Stimulated activated CD4-positive, alpha-beta T cell treated with anti-CD3 and anti-CD28 coated beads, Interleukin-15, amount 100 ng/mL, for 24 hours (primary cell): ENCODE measurements around the gene CD44.

Experiments used
- DNase-seq: peaks from one replicate; pipeline ENCODE4 v3.0.0-alpha.2; 2020

Gene CD44

GRCh38 chr11:35179466-35180135 lies 40.6 kb downstream of the CD44 start:
- no peak for DNase-seq

- no peak for DNase-seq
These were observed 41.6 kb downstream of the CD44 start for GRCh38 chr11:35180317-35181233.

DNA sequence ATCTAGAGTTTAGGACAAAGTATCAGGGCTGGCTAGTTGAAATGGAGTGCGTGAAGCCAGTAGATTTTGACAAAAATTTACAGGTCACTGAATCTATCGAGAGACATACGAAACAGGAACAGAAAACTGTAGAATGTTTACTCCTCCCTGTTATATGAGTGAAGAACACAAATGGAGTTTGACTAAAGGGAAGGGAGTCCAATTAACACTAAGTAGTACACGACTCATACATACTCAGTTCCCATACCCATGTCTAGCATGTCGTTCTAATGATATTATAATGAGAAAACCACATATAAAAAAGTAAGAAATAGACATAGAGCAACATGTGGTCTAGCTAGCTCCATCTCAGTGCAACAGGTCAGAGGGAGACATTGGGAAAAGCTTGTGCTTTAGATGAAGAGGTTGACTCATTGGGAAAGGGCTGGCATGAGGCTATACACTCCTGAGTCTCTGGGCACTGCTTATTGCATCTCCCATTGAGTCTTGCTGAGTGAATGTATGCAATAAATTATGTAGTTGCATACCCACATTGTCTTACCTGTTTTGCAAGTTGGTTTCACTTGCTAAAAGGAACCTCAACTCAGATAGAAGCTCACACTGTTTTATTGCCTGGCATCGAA lies 43.5 kb downstream of the CD44 start:
- no peak for DNase-seq

- no peak for DNase-seq
These were observed 44.5 kb downstream of the CD44 start for GRCh38 chr11:35183326-35183925.

DNA sequence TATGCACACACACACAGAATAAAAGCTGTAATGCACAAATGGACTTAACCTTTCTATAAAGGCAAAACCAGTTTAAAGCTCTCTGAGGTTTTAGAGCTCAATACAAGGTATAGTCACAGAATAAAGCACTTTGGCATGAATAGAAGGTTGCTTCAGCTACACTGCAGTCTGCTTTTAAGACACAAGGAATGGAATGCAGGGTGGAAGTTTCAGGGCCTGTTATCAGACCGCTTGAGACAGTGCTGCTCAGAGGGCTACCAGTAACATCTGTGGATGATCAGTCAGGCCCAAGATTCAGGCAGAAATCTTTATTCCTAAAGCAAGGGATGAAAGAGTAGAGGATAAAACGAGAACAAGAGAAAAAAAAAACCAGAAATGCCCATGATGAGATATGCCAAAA lies 46.7 kb downstream of the CD44 start:
- DNase-seq = no peak

- no peak for DNase-seq
These were observed 49.0 kb downstream of the CD44 start for GRCh38 chr11:35187996-35188395.

GRCh38 chr11:35190804-35191348 lies 51.9 kb downstream of the CD44 start:
- no peak for DNase-seq

DNA sequence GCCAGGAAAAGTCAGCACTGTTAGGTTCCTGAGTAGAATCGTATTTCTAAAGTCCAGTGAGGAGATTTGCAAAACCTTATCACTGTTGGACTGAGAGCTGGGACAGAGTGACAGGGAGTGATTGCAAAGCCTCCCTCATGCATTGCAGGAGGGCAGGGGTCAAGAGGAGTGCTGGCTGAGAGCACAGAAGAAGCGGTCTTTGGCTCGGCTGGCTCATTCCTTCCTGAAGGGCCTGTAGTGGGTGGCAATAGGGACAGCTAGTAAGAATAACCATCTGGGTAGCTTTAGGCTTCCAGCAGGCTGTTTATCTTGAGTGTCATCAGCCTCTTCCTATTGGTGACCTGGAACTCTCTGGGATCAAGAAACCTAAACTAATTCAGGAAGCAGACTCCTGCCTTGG lies 53.4 kb downstream of the CD44 start:
- no peak for DNase-seq

DNA sequence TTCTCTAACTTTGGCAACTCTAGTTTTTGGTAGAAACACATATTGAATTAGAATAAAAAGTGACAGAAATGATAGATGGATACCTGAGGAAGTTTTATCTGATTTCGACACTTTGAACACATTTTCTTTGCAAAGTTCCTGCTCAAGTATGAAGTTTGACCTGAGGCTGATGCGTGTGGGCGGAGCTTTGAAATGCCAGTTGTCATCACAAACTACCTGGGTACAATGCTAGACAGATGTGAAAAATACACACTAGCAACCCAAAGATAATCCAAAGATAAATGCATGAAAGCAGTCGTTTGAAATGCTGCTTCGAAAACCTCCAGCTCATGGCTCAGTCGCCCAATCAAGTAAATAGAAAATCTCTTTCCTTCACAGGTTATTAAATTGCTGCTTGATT lies 54.8 kb downstream of the CD44 start:
- DNase-seq = no peak

DNA sequence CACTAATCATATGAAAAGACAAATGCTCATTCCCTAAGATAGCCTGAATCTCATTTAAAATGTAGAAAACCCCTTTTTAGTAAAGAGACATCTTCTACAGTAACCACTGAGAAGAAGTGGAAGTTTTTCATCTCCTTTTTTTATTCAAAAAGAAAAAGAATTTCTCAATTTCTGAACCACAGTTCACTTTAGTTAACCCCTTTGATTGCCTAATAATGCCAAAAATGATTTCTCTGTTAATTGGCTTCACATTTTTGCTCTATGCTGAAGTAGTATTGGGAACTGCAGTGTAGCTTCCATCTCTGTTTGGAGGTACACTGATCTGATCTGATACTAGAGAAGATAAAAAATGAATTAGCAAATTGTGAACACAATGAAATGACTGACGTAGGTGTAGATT lies 58.3 kb downstream of the CD44 start:
- DNase-seq = no peak

GRCh38 chr11:35200811-35201341 lies 61.9 kb downstream of the CD44 start:
- no peak for DNase-seq

DNA sequence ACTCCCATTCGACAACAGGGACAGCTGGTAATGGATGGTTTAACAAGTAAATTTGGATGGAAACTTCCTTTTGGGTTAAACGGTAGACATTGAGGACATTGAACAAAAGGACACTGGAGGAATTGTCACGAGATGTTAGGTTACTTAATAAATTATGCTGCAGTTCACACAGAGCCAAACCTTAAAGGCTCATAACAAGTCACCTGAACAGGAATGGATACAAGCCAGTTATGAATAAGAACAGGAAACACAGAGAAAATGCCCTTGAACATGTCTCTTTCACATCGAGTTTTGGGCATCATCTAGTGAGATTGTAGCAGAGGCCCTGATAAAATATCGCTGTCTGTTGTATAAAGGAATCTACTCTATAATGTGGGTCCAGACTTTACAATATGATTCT lies 65.6 kb downstream of the CD44 start:
- DNase-seq = no peak

DNA sequence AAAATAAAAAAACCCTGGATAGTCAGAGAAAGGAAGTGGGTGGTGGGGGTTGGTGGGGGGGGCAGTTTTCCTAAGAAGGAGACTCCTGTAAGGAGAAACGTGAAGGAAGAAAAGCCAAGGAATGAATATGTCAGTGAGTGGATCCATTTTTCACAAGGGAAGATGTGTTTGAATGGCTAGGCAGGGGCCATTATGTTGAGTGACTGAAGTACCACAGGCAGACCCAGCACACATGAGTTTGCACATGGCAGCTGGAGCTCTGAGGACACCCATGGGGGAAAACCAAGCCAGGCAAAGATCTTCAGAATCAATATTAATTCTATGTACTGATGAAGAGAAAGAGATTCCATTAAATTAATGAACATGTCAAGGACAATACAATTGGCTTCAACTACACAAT lies 67.6 kb downstream of the CD44 start:
- DNase-seq = no peak

DNA sequence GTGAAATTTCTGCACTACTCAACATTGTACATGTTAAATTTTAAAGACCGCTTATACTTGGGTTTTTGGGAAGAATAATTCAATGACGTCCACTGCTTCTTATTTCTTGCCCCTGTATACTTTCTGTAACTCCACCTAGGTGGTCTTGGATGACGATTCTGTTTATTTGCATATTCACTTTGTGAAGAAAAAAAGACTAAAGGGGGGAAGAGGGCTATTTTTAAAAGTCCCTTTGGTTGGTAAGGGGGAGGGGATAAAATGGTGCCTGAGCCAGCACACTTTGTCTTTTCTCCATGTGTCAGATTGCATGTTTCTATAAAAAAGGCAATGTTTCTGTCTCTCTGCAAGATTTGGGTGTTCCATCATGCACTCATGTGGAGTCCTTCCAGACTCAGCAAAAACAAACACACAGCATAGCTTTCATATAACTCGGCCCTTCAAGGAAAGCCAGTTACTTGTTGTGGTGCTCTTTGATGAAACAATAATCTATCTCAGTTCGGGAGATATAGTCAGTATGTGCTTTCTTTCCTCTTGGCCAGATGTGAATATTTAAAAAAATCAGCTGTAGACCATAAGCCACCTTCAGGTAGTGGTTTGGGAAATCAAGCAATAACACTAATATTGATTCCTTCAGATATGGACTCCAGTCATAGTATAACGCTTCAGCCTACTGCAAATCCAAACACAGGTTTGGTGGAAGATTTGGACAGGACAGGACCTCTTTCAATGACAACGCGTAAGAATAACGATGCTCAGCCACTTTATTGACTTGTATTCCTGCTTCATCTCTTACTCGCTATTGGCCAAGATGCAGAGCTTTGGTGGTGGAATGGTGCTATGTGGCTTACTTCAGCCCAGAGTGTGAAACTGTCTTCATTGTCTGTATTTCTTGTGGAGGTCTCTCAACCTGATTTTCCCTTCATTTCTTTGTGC lies 68.8 kb downstream of the CD44 start:
- DNase-seq = no peak

- DNase-seq = no peak
These were observed 69.8 kb downstream of the CD44 start for GRCh38 chr11:35208795-35209194.

GRCh38 chr11:35210876-35211546 lies 72.0 kb downstream of the CD44 start:
- DNase-seq = no peak

DNA sequence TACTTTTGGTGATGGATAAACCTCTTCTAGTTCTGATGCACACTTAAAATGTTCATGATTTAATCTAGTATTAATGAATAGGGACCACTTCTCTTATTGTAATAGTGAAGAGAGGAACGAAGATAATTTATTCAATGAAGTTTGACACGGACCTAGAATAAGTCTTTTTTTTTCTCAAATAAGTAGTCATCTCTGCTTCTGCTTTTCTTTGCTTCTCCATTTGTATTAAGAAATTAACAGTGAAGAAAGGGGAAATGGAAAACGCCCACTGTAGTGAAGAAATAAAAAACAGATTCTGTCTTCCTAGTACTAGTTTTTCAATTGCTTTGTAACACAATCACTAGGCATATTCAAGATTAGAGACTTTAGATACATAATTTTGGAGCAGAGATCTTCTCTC lies 73.0 kb downstream of the CD44 start:
- DNase-seq = no peak

DNA sequence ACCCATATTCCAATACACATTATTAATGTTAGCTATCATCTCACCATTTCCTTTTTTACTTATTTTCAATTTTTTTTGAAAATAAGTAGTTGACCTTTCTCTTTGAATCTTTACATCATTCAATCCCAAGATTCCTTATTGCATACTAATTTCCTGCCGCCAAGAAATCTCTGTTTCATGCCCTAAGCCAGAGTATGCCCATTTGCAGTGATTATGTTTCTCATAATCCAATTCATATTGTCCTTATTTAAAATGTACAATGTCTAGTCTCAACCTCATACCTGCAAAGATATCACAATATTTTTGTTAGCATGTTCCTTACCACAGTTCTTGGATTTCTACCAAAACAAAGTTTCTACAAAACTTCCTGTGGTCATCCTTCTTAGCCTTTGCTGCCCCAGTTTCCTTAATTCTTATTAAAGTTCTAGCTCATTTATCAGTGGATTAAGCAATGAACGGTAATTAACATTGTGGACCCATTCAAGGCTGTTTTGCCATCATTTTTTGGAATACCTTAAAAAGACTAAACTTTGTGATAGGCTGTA lies 75.3 kb downstream of the CD44 start:
- no peak for DNase-seq

- peak; percentile 71 for DNase-seq
These were observed 75.8 kb downstream of the CD44 start for GRCh38 chr11:35214792-35215193.

- no peak for DNase-seq
These were observed 77.0 kb downstream of the CD44 start for GRCh38 chr11:35215945-35216344.
